Chondrocyte (in vitro differentiated cells): ENCODE data around the gene L3MBTL4. TPM values are rescaled to one million over a fixed set of nuclear protein-coding genes. Genes with fewer than 3 reads are reported as not detected.

Source experiments
- DNase-seq: peaks from one replicate; pipeline ENCODE4 v3.0.0; 2021; ENCODE audit warnings: mixed read lengths, low spot score
- H3K27ac Mint-ChIP-seq: one replicate; pipeline ENCODE4 v1.8.0; 2021; ENCODE audit warnings: mild to moderate bottlenecking, moderate library complexity, mixed read lengths; ENCODE audit not compliant: unreplicated experiment
- H3K27me3 Mint-ChIP-seq: 2 replicates; pipeline ENCODE4 v1.8.0; 2021; ENCODE audit warnings: low read depth, mixed read lengths
- H3K36me3 Mint-ChIP-seq: 2 replicates; pipeline ENCODE4 v1.8.0; 2021; ENCODE audit warnings: low read depth, mixed read lengths
- H3K4me1 Mint-ChIP-seq: 2 replicates; pipeline ENCODE4 v1.8.0; 2021; ENCODE audit warnings: low read depth, mild to moderate bottlenecking, mixed read lengths
- H3K4me3 Mint-ChIP-seq: one replicate; pipeline ENCODE4 v1.8.0; 2021; ENCODE audit warnings: mild to moderate bottlenecking, moderate library complexity, mixed read lengths; ENCODE audit not compliant: unreplicated experiment
- H3K9me3 Mint-ChIP-seq: 2 replicates; pipeline ENCODE4 v1.8.0; 2021; ENCODE audit warnings: low read depth, mixed read lengths
- CTCF ChIP-seq: fragments of 200-600 bp; sonication (generic); IDR thresholded peaks from 2 replicates; pipeline ENCODE4 v1.5.0; 2021; ENCODE audit warnings: antibody characterized with exemption, mild to moderate bottlenecking, moderate library complexity
- total RNA-seq: library from RNA; stranded (reverse); gene quantifications from 3 replicates; pipeline ENCODE4 v1.2.1, GENCODE V29; 2021

The L3MBTL4 gene
- total RNA-seq, 1 donor from 2014 or later, result 1.0 TPM

DNA sequence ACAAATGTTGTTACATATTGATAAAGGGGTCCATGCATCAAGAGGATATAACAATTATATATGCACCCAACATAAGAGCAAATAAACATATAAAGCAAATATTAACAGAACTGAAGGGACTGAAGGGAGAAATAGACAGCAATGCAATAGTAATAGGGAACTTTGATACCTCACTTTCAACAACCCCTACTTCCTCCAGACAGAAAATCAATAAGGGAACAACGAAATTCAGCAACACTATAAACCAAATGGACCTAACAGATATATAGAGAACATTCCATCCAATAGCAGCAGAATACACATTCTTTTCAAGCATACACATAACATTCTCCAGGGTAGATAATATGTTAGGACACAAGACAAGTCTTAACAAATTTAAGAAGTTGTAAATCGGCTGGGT lies 71.7 kb downstream of the L3MBTL4 start:
- no peak for TF ChIP-seq CTCF
- no peaks in the 10 kb centered on the region for H3K4me1 Mint-ChIP-seq
- no peak overlapping the region for H3K4me3 Mint-ChIP-seq
- peaks cover 1% of the 10 kb centered on the region for H3K27me3 Mint-ChIP-seq
- H3K27ac Mint-ChIP-seq, result no peak overlapping the region
- no peak for DNase-seq
- H3K9me3 Mint-ChIP-seq, result peaks cover 37% of the 10 kb centered on the region
- peaks cover 6% of the 10 kb centered on the region for H3K36me3 Mint-ChIP-seq

DNA sequence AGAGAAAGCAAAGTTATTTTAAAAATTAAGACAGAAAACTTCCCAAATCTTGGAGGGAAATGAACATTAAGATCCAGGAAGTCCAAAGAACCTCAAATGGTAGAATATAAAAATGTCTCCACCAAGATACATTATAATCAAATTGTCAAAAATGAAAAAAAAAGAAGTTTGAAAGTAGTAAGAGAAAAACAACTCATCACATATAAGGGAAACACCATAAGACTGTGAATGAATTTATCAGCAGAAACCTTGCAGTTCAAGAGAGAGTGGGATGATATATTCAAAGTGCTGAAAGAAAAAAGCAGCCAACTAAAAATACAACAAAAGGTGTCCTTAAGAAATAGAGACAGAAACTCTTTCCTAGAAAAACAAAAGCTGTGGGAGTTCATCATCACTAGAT lies 73.0 kb downstream of the L3MBTL4 start:
- Mint-ChIP-seq H3K4me1 (no peaks in the 10 kb centered on the region), H3K36me3 (peaks cover 6% of the 10 kb centered on the region), H3K27ac (no peak overlapping the region), H3K9me3 (peaks cover 42% of the 10 kb centered on the region), H3K27me3 (peaks cover 4% of the 10 kb centered on the region), H3K4me3 (no peak overlapping the region)
- no peak for DNase-seq
- TF ChIP-seq CTCF, result no peak

DNA sequence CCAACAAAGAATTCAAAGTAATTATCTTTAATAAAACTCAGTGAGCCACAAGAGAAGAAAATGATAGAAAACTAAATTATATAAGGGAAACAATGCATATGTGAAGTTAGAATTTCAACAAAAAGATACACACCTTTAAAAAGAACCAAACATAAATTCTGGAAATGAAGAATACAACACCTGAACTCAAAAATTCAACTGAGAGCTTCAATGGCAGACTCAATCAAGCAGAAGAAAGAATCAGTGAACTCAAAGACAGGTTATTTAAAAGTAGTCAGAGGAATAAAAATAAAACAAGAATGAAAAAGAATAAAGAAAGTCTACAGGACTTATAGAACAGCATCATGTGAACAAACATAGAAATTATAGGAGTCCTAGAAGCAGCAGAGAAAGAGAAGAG lies 73.4 kb downstream of the L3MBTL4 start:
- Mint-ChIP-seq H3K4me3 (no peak overlapping the region), H3K27ac (no peak overlapping the region), H3K4me1 (no peaks in the 10 kb centered on the region), H3K36me3 (peaks cover 6% of the 10 kb centered on the region), H3K27me3 (peaks cover 4% of the 10 kb centered on the region), H3K9me3 (peaks cover 42% of the 10 kb centered on the region)
- TF ChIP-seq CTCF, result no peak
- DNase-seq, result no peak

- Mint-ChIP-seq H3K9me3 (peaks cover 42% of the 10 kb centered on the region), H3K27me3 (peaks cover 4% of the 10 kb centered on the region), H3K4me3 (no peak overlapping the region), H3K4me1 (no peaks in the 10 kb centered on the region), H3K27ac (no peak overlapping the region), H3K36me3 (peaks cover 6% of the 10 kb centered on the region)
- DNase-seq, result no peak
- TF ChIP-seq CTCF, result no peak
These were observed 74.6 kb downstream of the L3MBTL4 start for GRCh38 chr18:6340121-6340520.

DNA sequence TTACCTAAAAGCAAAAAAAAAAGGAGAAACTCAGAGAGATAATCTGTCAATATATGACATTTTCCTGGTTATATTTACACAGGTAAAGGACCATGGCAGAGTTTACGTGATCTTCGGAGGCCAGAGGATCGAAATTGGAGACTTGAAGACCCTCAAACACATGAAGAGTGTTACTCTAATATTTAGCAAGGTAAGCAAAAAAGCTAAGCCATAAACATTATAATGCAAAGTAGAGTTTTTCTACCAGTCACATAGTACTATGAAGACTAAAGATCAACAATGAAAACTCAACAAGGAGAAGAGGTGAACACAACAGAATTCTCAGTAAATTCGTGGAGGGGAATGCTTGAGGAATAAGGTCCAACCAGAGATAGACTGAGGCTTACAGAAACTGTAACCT lies 78.5 kb downstream of the L3MBTL4 start:
- DNase-seq, result no peak
- no peak for TF ChIP-seq CTCF
- peaks cover 4% of the 10 kb centered on the region for H3K27me3 Mint-ChIP-seq
- peaks cover under 1% of the 10 kb centered on the region for H3K36me3 Mint-ChIP-seq
- no peak overlapping the region for H3K4me3 Mint-ChIP-seq
- no peak overlapping the region for H3K27ac Mint-ChIP-seq
- peaks cover 12% of the 10 kb centered on the region for H3K9me3 Mint-ChIP-seq
- no peaks in the 10 kb centered on the region for H3K4me1 Mint-ChIP-seq
